Smooth muscle cell (in vitro differentiated cells): ENCODE results near the gene ABLIM2. TPM values are rescaled to one million over a fixed set of nuclear protein-coding genes. Genes with fewer than 3 reads are reported as not detected.

Source experiments
- DNase-seq: peaks from one replicate; lab custom pipeline; 2025; ENCODE audit not compliant: unreplicated experiment; lab: John Stamatoyannopoulos, UW
- H2AFZ ChIP-seq: fragments of 200-600 bp; sonication (generic); 2 replicates; pipeline ENCODE4 v1.6.0; 2016; ENCODE audit warnings: antibody characterized with exemption, low read depth, mild to moderate bottlenecking
- H3F3A ChIP-seq: fragments of 200-600 bp; sonication (generic); 2 replicates; pipeline ENCODE4 v1.6.0; 2017; ENCODE audit warnings: antibody characterized with exemption, low read depth
- H3K27ac ChIP-seq: fragments of 200-600 bp; sonication (generic); 2 replicates; pipeline ENCODE4 v1.5.1; 2016; ENCODE audit warnings: low read depth, mild to moderate bottlenecking
- H3K27me3 ChIP-seq: fragments of 200-600 bp; sonication (generic); 2 replicates; pipeline ENCODE4 v1.6.1; 2016; ENCODE audit warnings: low read depth, mild to moderate bottlenecking
- H3K36me3 ChIP-seq: fragments of 200-600 bp; sonication (generic); 2 replicates; pipeline ENCODE4 v1.5.1; 2016; ENCODE audit warnings: low read depth
- H3K4me1 ChIP-seq: fragments of 200-600 bp; sonication (generic); 2 replicates; pipeline ENCODE4 v1.5.1; 2016; ENCODE audit warnings: low read depth
- H3K4me2 ChIP-seq: fragments of 200-600 bp; sonication (generic); 2 replicates; pipeline ENCODE4 v1.6.0; 2016; ENCODE audit warnings: mild to moderate bottlenecking
- H3K4me3 ChIP-seq: fragments of 200-600 bp; sonication (generic); 2 replicates; pipeline ENCODE4 v1.5.1; 2016; ENCODE audit warnings: mild to moderate bottlenecking
- H3K79me2 ChIP-seq: fragments of 200-600 bp; sonication (generic); 2 replicates; pipeline ENCODE4 v1.6.0; 2016; ENCODE audit warnings: low read depth, mild to moderate bottlenecking
- H3K9ac ChIP-seq: fragments of 200-600 bp; sonication (generic); 2 replicates; pipeline ENCODE4 v1.6.0; 2016; ENCODE audit warnings: low read depth
- H3K9me3 ChIP-seq: fragments of 200-600 bp; sonication (generic); replicated peaks from 2 replicates; pipeline ENCODE4 v1.5.1; 2016; ENCODE audit warnings: low read depth
- H4K20me1 ChIP-seq: fragments of 200-600 bp; sonication (generic); 2 replicates; pipeline ENCODE4 v1.6.0; 2016; ENCODE audit warnings: low read depth
- WGBS: methylation state at CpG from one replicate; pipeline ENCODE4 v1.1.7; 2016; ENCODE audit warnings: low lambda C conversion rate; 5-methylcytosine and 5-hydroxymethylcytosine counted together
- polyA plus RNA-seq: library from polyadenylated mRNA; unstranded; fragments of >200 nt; fragmentation: Nextera tagmentation; extraction: Ambion mirVana; gene quantifications from 2 replicates; pipeline ENCODE4 v1.2.1, GENCODE V29; 2016
- total RNA-seq: library from RNA; depleted of rRNA; stranded (reverse); fragments of >200 nt; gene quantifications from 2 replicates; pipeline ENCODE4 v1.2.3, GENCODE V29; 2014
- TF ChIP-seq, protein P1 (sequence below): fragments of 200-600 bp; sonication (generic); IDR thresholded peaks from 2 replicates; pipeline ENCODE4 v1.5.1; 2017; ENCODE audit warnings: borderline replicate concordance, mild to moderate bottlenecking, antibody characterized with exemption; ENCODE audit not compliant: insufficient read depth, poor library complexity, severe bottlenecking

Gene ABLIM2
- total and polyA plus RNA-seq, 2 experiments from 2014 or later, result 0.08 TPM; not detected in 1

DNA sequence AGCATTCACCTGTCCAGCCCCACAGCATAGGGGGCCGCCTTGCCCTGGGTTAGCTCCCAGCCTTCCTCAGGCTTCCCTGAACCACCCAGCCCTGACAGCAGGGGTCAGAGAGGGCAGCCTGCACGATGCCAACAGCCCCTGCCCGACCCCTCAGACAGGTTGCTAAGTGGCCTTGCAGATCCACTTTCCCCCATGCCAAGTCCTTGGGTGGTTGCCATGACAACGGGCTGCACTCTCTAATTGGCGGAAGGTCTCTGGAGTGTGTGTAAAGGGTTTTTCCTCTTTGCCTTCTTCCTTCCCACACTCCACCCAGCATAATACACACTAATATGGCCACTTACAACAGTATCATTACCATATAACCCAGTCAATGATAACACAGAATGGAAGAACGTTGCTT, 119.3 kb downstream of the ABLIM2 start:
- H3K27ac ChIP-seq, result no peak overlapping the region
- H3K36me3 ChIP-seq, result no peaks in the 10 kb centered on the region
- H2AFZ ChIP-seq, result no peak overlapping the region
- H3K9me3 ChIP-seq, result no peaks in the 10 kb centered on the region
- WGBS, result 78% methylated on average over 6 of the region's 6 CpGs
- TF ChIP-seq, protein P1, sequence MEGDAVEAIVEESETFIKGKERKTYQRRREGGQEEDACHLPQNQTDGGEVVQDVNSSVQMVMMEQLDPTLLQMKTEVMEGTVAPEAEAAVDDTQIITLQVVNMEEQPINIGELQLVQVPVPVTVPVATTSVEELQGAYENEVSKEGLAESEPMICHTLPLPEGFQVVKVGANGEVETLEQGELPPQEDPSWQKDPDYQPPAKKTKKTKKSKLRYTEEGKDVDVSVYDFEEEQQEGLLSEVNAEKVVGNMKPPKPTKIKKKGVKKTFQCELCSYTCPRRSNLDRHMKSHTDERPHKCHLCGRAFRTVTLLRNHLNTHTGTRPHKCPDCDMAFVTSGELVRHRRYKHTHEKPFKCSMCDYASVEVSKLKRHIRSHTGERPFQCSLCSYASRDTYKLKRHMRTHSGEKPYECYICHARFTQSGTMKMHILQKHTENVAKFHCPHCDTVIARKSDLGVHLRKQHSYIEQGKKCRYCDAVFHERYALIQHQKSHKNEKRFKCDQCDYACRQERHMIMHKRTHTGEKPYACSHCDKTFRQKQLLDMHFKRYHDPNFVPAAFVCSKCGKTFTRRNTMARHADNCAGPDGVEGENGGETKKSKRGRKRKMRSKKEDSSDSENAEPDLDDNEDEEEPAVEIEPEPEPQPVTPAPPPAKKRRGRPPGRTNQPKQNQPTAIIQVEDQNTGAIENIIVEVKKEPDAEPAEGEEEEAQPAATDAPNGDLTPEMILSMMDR, result no peak
- DNase-seq, result no peak
- H3K9ac ChIP-seq, result no peak overlapping the region
- no peaks in the 10 kb centered on the region for H3K4me1 ChIP-seq
- H3K27me3 ChIP-seq, result no peaks in the 10 kb centered on the region
- no peaks in the 10 kb centered on the region for H3K79me2 ChIP-seq
- H3K4me2 ChIP-seq, result no peak overlapping the region
- no peaks in the 10 kb centered on the region for H4K20me1 ChIP-seq
- H3K4me3 ChIP-seq, result no peak overlapping the region
- no peaks in the 10 kb centered on the region for H3F3A ChIP-seq

DNA sequence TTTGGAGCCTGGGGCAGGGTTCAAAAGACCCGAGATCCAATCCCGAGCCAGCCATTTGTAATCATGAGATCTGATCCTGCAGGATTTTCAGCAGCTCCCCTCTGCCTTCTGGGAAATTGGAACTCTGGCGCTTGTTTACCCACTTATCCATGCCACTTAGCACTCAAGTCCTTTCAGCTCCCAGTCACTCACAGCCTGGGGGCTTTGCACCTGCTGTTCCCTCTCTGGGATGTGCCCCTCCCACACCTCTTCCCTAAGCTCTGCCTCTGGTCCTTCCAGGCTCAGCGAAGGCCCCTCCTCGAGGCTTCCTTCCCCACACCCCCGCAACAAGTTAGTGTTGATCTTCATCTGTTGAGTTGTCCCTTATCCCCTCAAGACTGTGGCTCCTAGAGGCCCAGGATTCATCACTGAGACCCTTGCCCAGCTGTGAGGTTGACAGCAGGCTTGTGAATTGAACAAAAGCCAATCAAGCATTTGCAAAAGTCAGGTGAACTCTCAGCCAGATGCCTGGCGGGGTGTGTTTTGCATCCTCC, 119.8 kb downstream of the ABLIM2 start:
- Histone ChIP-seq H3K4me3 (no peak overlapping the region), H3K27me3 (no peaks in the 10 kb centered on the region), H2AFZ (no peak overlapping the region), H3K36me3 (no peaks in the 10 kb centered on the region), H3K4me2 (no peak overlapping the region), H3K79me2 (no peaks in the 10 kb centered on the region), H3K9ac (no peak overlapping the region), H3K9me3 (no peaks in the 10 kb centered on the region), H4K20me1 (no peaks in the 10 kb centered on the region), H3F3A (no peaks in the 10 kb centered on the region), H3K27ac (no peak overlapping the region), H3K4me1 (no peaks in the 10 kb centered on the region)
- TF ChIP-seq, protein P1, result no peak
- 78% methylated on average over 7 of the region's 7 CpGs for WGBS
- no peak for DNase-seq

DNA sequence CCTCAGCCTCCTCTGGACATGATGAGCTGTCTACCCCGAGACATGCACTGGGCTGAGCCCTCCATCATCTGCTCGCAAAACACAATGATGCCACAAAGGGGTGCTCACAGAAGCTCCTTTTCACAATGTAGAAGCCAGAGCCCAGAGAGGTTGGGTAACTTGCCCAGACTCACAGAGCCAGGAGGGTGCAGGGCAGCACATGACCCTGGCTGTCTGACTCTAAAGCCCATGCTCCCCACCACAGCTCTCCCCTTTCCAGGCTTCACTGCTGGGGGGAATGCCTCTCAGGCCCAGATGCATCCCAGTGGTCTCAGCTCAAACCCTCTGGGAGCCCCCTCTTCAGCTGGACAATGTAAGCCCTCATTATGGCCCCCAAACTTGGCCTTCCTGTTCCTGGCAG, 120.5 kb downstream of the ABLIM2 start:
- H3K4me2 ChIP-seq, result no peak overlapping the region
- 88% methylated on average over 2 of the region's 2 CpGs for WGBS
- no peaks in the 10 kb centered on the region for H3K9me3 ChIP-seq
- H3K36me3 ChIP-seq, result no peaks in the 10 kb centered on the region
- no peak for DNase-seq
- H3K4me1 ChIP-seq, result no peaks in the 10 kb centered on the region
- no peak overlapping the region for H3K27ac ChIP-seq
- H4K20me1 ChIP-seq, result no peaks in the 10 kb centered on the region
- H3K79me2 ChIP-seq, result no peaks in the 10 kb centered on the region
- H3K27me3 ChIP-seq, result no peaks in the 10 kb centered on the region
- H2AFZ ChIP-seq, result no peak overlapping the region
- TF ChIP-seq, protein P1, result no peak
- no peaks in the 10 kb centered on the region for H3F3A ChIP-seq
- H3K4me3 ChIP-seq, result no peak overlapping the region
- no peak overlapping the region for H3K9ac ChIP-seq

DNA sequence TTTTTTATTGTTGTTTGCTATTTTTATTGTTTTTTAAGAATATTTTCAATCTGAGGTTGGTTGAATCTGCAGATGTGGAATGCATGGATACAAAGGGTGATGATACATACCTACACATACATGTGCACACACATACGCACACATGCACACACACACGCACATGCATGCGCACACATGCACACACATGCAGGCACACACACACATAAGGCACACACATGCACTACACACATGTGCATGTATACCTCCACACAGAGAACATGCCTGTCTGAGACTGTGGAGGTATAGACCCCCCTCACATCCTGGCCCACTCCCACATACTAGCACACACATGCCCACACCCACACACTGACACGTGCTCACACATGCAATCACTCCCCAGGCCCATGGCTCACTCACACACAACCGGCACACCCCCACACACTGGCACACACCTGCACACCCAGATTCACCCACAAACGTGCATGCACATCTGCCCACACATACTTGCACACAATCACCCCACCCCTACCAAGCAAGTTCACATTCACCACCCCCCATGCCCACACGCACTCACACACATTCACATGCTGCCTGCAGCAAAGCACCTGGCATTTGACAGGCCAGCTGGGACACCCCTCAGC, 121.4 kb downstream of the ABLIM2 start:
- no peak for DNase-seq
- no peaks in the 10 kb centered on the region for H3K36me3 ChIP-seq
- no peaks in the 10 kb centered on the region for H3K79me2 ChIP-seq
- no peaks in the 10 kb centered on the region for H3K27me3 ChIP-seq
- WGBS, result 92% methylated on average over 7 of the region's 7 CpGs
- no peak overlapping the region for H2AFZ ChIP-seq
- H3K9ac ChIP-seq, result no peak overlapping the region
- no peaks in the 10 kb centered on the region for H3K4me1 ChIP-seq
- H3K4me2 ChIP-seq, result no peak overlapping the region
- no peaks in the 10 kb centered on the region for H3K9me3 ChIP-seq
- TF ChIP-seq, protein P1, result no peak
- H3F3A ChIP-seq, result no peaks in the 10 kb centered on the region
- H4K20me1 ChIP-seq, result no peaks in the 10 kb centered on the region
- H3K4me3 ChIP-seq, result no peak overlapping the region
- H3K27ac ChIP-seq, result no peak overlapping the region
